Activated CD4-positive, alpha-beta T cell treated with anti-CD3 and anti-CD28 coated beads, Interleukin-2, amount 50 U/mL, for 4 hours (primary cell): Measurements from ENCODE around the gene RIT2.

ENCODE experiments used
- DNase-seq, 2 experiments: peaks; one replicate each; pipeline ENCODE4 v3.0.0-alpha.2; 2020

RIT2 gene

GRCh38 chr18:43007365-43007764 lies 108.1 kb downstream of the RIT2 start:
- no peak for DNase-seq

- no peak for DNase-seq
Measured at GRCh38 chr18:43004421-43004820, 111.1 kb downstream of the RIT2 start.

- no peak for DNase-seq
Measured at GRCh38 chr18:43001821-43002220, 113.7 kb downstream of the RIT2 start.

GRCh38 chr18:42996824-42997223 lies 118.7 kb downstream of the RIT2 start:
- no peak for DNase-seq

- DNase-seq = no peak
Measured at GRCh38 chr18:42980426-42980825, 135.1 kb downstream of the RIT2 start.

GRCh38 chr18:42977982-42978637 lies 137.4 kb downstream of the RIT2 start:
- DNase-seq = no peak

GRCh38 chr18:42976869-42977590 lies 138.5 kb downstream of the RIT2 start:
- DNase-seq = no peak

- no peak for DNase-seq
Measured at GRCh38 chr18:42969366-42969765, 146.1 kb downstream of the RIT2 start.

GRCh38 chr18:42961298-42961697 lies 154.2 kb downstream of the RIT2 start:
- DNase-seq = no peak

- no peak for DNase-seq
Measured at GRCh38 chr18:42959528-42959927, 156.0 kb downstream of the RIT2 start.

- DNase-seq = no peak
Measured at GRCh38 chr18:42958353-42958752, 157.1 kb downstream of the RIT2 start.

- no peak for DNase-seq
Measured at GRCh38 chr18:42956287-42956686, 159.2 kb downstream of the RIT2 start.

GRCh38 chr18:42954887-42955286 lies 160.6 kb downstream of the RIT2 start:
- DNase-seq = no peak

- DNase-seq = no peak
Measured at GRCh38 chr18:42953306-42953705, 162.2 kb downstream of the RIT2 start.

GRCh38 chr18:42950732-42951131 lies 164.8 kb downstream of the RIT2 start:
- DNase-seq = no peak

- DNase-seq = no peak
Measured at GRCh38 chr18:42948831-42949230, 166.7 kb downstream of the RIT2 start.

GRCh38 chr18:42941860-42942259 lies 173.6 kb downstream of the RIT2 start:
- DNase-seq = no peak

GRCh38 chr18:42941021-42941420 lies 174.5 kb downstream of the RIT2 start:
- no peak for DNase-seq

GRCh38 chr18:42937436-42937835 lies 178.0 kb downstream of the RIT2 start:
- DNase-seq = no peak

GRCh38 chr18:42936289-42936688 lies 179.2 kb downstream of the RIT2 start:
- DNase-seq = no peak

GRCh38 chr18:42931491-42931890 lies 184.0 kb downstream of the RIT2 start:
- DNase-seq = no peak

- no peak for DNase-seq
Measured at GRCh38 chr18:42929857-42930256, 185.6 kb downstream of the RIT2 start.

GRCh38 chr18:42929181-42929580 lies 186.3 kb downstream of the RIT2 start:
- no peak for DNase-seq

GRCh38 chr18:42925036-42925435 lies 190.4 kb downstream of the RIT2 start:
- no peak for DNase-seq

- no peak for DNase-seq
Measured at GRCh38 chr18:42922363-42922762, 193.1 kb downstream of the RIT2 start.
